ENCODE results near the gene VWA8. TPM values are rescaled to one million over a fixed set of nuclear protein-coding genes. Genes with fewer than 3 reads are reported as not detected.

Gene VWA8
- total and polyA plus RNA-seq, 2 of the 8 experiments (the other 6 are each of a cell fraction or from before 2014, with no cell fraction given) = 5.9 to 19.6 TPM

DNA sequence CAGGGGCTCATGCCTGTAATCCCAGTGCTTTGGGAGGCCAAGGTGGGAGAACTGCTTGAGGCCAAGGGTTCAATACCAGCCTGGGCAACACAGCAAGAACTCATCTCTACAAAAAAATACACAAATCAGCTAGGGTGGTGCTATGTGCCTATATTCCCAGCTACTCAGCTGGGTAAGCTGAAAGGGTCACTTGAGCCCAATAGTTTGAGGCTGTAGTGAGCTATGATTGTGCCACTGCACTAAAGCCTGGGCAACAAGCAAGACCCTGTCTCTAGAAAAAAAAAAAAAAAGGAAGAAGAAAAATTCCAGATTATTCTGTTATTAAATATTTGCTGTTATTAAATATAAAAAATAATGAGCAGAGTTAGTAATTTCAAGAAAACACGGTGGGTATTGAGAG is 372.5 kb downstream of the VWA8 start:
- no peaks in the 10 kb centered on the region for H3K23me2 ChIP-seq (ENCODE audit: low read depth, low read length)
- H3K4me2 ChIP-seq (ENCODE audit: insufficient read depth in 1 of 2, low read depth in 2 of 2, low read length in 2 of 2) = no peak overlapping the region
- no peak overlapping the region for H2BK5ac ChIP-seq (ENCODE audit: low read depth, low read length)
- no peaks in the 10 kb centered on the region for H3K79me2 ChIP-seq (ENCODE audit: control insufficient read depth in 1 of 2, insufficient read depth in 2 of 2, low read length in 2 of 2)
- no peak overlapping the region for H3K56ac ChIP-seq (replicated peaks; ENCODE audit: insufficient read length, low read depth, low read length)
- no peak overlapping the region for H3K14ac ChIP-seq (ENCODE audit: insufficient read length)
- H2BK12ac ChIP-seq (ENCODE audit: low read depth, low read length) = no peak overlapping the region
- no peak overlapping the region for H4K91ac ChIP-seq (replicated peaks; ENCODE audit: insufficient read length, low read length)
- no peak overlapping the region for H3K9ac ChIP-seq (replicated peaks in 1 of 4; ENCODE audit: extremely low read depth in 1 of 4, low read depth in 3 of 4, low read length in 3 of 4)
- H2BK20ac ChIP-seq (ENCODE audit: low read length) = no peak overlapping the region
- H2AK5ac ChIP-seq (ENCODE audit: low read depth, low read length) = no peak overlapping the region
- no peak overlapping the region for H4K8ac ChIP-seq (ENCODE audit: extremely low read depth, insufficient read depth, low read length)
- peaks cover 0 to 3% (median 0%) of the 10 kb centered on the region in 4 experiments; a peak in 1 of 8 replicates for H3K36me3 ChIP-seq (ENCODE audit: control insufficient read depth in 2 of 4, insufficient read depth in 4 of 4, low read length in 3 of 4)
- H2BK120ac ChIP-seq (replicated peaks; ENCODE audit: low read depth, low read length) = no peak overlapping the region
- H3K9me3 ChIP-seq (ENCODE audit: insufficient read depth in 2 of 2, low read depth in 1 of 2, low read length in 1 of 2) = no peaks in the 10 kb centered on the region
- no peaks in the 10 kb centered on the region for H3K79me1 ChIP-seq (ENCODE audit: low read depth, low read length)
- CTCF ChIA-PET (ENCODE audit: partially characterized antibody) = interaction anchor here (1.2 to 2.6 kb wide), 6 partner anchors 10 to 130 kb away, joined by 3 to 8 read pairs (median 6); no protein-coding TSS in a partner anchor
- H3K4ac ChIP-seq (replicated peaks; ENCODE audit: insufficient read length, low read depth, low read length) = no peak overlapping the region
- WGBS, 2 experiments (ENCODE audit: extremely low coverage in 1 of 2, insufficient coverage in 1 of 2, insufficient read length in 1 of 2, insufficient replicate concordance in 2 of 2, low coverage in 1 of 2, low lambda C conversion rate in 2 of 2, missing lambda C conversion rate in 1 of 2) = 86% methylated on average over 1 of the region's 1 CpG; no CpG with 5 or more reads in 1 of the 2 experiments
- H2AFZ ChIP-seq (ENCODE audit: low read length) = no peak overlapping the region
- H4K5ac ChIP-seq (ENCODE audit: insufficient read length, low read depth, low read length) = no peak overlapping the region
- POLR2A ChIA-PET (ENCODE audit: partially characterized antibody) = no interaction called here
- DNase-seq (ENCODE audit: low read depth in 1 of 2, low spot score in 2 of 2) (no peak), FAIRE-seq (no peak)
- no peak overlapping the region for H3K18ac ChIP-seq (ENCODE audit: extremely low read depth, low read length)
- no peak overlapping the region for H3K4me3 ChIP-seq (ENCODE audit: extremely low read depth in 1 of 4, insufficient read depth in 2 of 4, low read depth in 3 of 4, low read length in 4 of 4)
- no peaks in the 10 kb centered on the region for H4K20me1 ChIP-seq (replicated peaks in 1 of 2; ENCODE audit: control insufficient read depth in 1 of 2, insufficient read depth in 2 of 2, low read length in 2 of 2)
- H3K27ac ChIP-seq (ENCODE audit: low read depth, low read length) = no peak overlapping the region
- H3K4me1 ChIP-seq (replicated peaks in 1 of 4; ENCODE audit: control insufficient read depth in 3 of 4, insufficient read depth in 4 of 4, low read length in 3 of 4) = no peaks in the 10 kb centered on the region
- no peak overlapping the region for H3K23ac ChIP-seq (ENCODE audit: insufficient read length)
- no peak overlapping the region for H2BK15ac ChIP-seq (ENCODE audit: low read length)
- H3K27me3 ChIP-seq (replicated peaks in 1 of 4; ENCODE audit: control insufficient read depth in 3 of 4, extremely low read depth in 1 of 4, insufficient read depth in 3 of 4, low read length in 3 of 4) = no peaks in the 10 kb centered on the region
- TF ChIP-seq POLR2AphosphoS5 (IDR thresholded peaks at IDR 0.05; ENCODE audit: low read depth, low read length) = no peak
- TF ChIP-seq HDAC2 (IDR thresholded peaks at IDR 0.05; ENCODE audit: borderline replicate concordance in 1 of 2, low read depth in 2 of 2, low read length in 2 of 2) = no peak
- no peak for TF ChIP-seq SRF (IDR thresholded peaks at IDR 0.05; ENCODE audit: low read depth, low read length)
- no peak for TF ChIP-seq KDM5A (IDR thresholded peaks at IDR 0.05; ENCODE audit: low read length)
- no peak for TF ChIP-seq TEAD4 (IDR thresholded peaks at IDR 0.05; ENCODE audit: low read depth, low read length)
- no peak for TF ChIP-seq TCF12 (IDR thresholded peaks at IDR 0.05; ENCODE audit: low read depth, low read length)
- no peak for TF ChIP-seq SP2 (IDR thresholded peaks at IDR 0.05; ENCODE audit: low read length)
- TF ChIP-seq TAF7 (optimal IDR thresholded peaks at IDR 0.05; ENCODE audit: borderline replicate concordance, low read depth, low read length) = no peak
- TF ChIP-seq BACH1 (IDR thresholded peaks at IDR 0.05; ENCODE audit: low read length) = no peak
